PC-9 (cell line): ENCODE results near the gene KNG1. TPM values are rescaled to one million over a fixed set of nuclear protein-coding genes. Genes with fewer than 3 reads are reported as not detected.

ENCODE experiments used
- BruUV-seq: library from RNA; stranded (reverse); fragments of 400-500 nt; replicated peaks from 2 replicates; lab custom pipeline; 2021; lab: Mats Ljungman, UMichigan
- CTCF ChIA-PET: fragments of 300-600 bp; sonication (Branson Sonifier 250); formaldehyde crosslinking; loops from one replicate; lab custom pipeline; 2022; ENCODE audit warnings: antibody characterized with exemption; lab: Charles Lee
- POLR2A ChIA-PET: fragments of 300-600 bp; sonication (Branson Sonifier 250); formaldehyde crosslinking; loops from one replicate; lab custom pipeline; 2022; ENCODE audit warnings: antibody characterized with exemption; ENCODE audit not compliant: unreplicated experiment; lab: Charles Lee
- DNase-seq, 2 experiments: peaks; one replicate each; pipeline versions ENCODE4 v3.0.0 to v3.0.0-alpha.2; 2015 to 2022; ENCODE audit warnings: mixed read lengths in 1 of 2
- H2AFZ ChIP-seq: fragments of 200-600 bp; sonication (generic); 2 replicates; pipeline ENCODE4 v1.8.1; 2017; ENCODE audit warnings: antibody characterized with exemption
- H3F3A ChIP-seq: fragments of 200-600 bp; sonication (generic); 2 replicates; pipeline ENCODE4 v1.8.1; 2017; ENCODE audit warnings: antibody characterized with exemption, mild to moderate bottlenecking, low read depth; ENCODE audit not compliant: insufficient read depth
- H3K27ac ChIP-seq: fragments of 200-600 bp; sonication (generic); 2 replicates; pipeline ENCODE4 v1.6.1; 2016; ENCODE audit warnings: mixed run types
- H3K27me3 ChIP-seq: fragments of 200-600 bp; sonication (generic); 2 replicates; pipeline ENCODE4 v1.6.1; 2016; ENCODE audit warnings: low read depth, mixed run types; ENCODE audit not compliant: insufficient read depth
- H3K36me3 ChIP-seq: fragments of 200-600 bp; sonication (generic); 2 replicates; pipeline ENCODE4 v1.6.1; 2016; ENCODE audit warnings: low read depth, mixed run types
- H3K4me1 ChIP-seq: fragments of 200-600 bp; sonication (generic); replicated peaks from 2 replicates; pipeline ENCODE4 v1.6.1; 2016; ENCODE audit warnings: mixed run types; ENCODE audit not compliant: insufficient read depth
- H3K4me2 ChIP-seq: fragments of 200-600 bp; sonication (generic); 2 replicates; pipeline ENCODE4 v1.6.1; 2017; ENCODE audit warnings: mixed run types
- H3K4me3 ChIP-seq: fragments of 200-600 bp; sonication (generic); 2 replicates; pipeline ENCODE4 v1.6.1; 2016; ENCODE audit warnings: mixed run types
- H3K79me2 ChIP-seq: fragments of 200-600 bp; sonication (generic); 2 replicates; pipeline ENCODE4 v1.6.1; 2017; ENCODE audit warnings: low read depth, mixed run types
- H3K9me2 ChIP-seq: fragments of 200-600 bp; sonication (generic); 2 replicates; pipeline ENCODE4 v1.8.1; 2017; ENCODE audit warnings: mild to moderate bottlenecking; ENCODE audit not compliant: insufficient read depth
- H3K9me3 ChIP-seq: fragments of 200-600 bp; sonication (generic); 2 replicates; pipeline ENCODE4 v1.8.1; 2016; ENCODE audit warnings: low read depth; ENCODE audit not compliant: insufficient read depth
- H4K20me1 ChIP-seq: fragments of 200-600 bp; sonication (generic); 2 replicates; pipeline ENCODE4 v1.8.1; 2017; ENCODE audit not compliant: insufficient read depth
- CTCF ChIP-seq: fragments of 200-600 bp; sonication (generic); conservative IDR thresholded peaks from 2 replicates; pipeline ENCODE4 v1.6.1; 2017; ENCODE audit warnings: mixed run types, antibody characterized with exemption, mild to moderate bottlenecking, moderate library complexity
- EZH2 ChIP-seq: fragments of 200-600 bp; sonication (generic); IDR thresholded peaks from 2 replicates; pipeline ENCODE4 v1.8.0; 2017; ENCODE audit warnings: antibody characterized with exemption, low read depth
- intact Hi-C: fragments of 100-400 bp; cut with micrococcal nuclease; formaldehyde crosslinking; loops from one replicate; pipeline ENCODE4 v1.10.0; 2022; ENCODE audit not compliant: unreplicated experiment
- total RNA-seq: library from RNA; stranded (reverse); gene quantifications from 2 replicates; pipeline ENCODE4 v1.2.3, GENCODE V29; 2021

Gene KNG1
- total RNA-seq, 1 experiment from 2014 or later, result not detected

DNA sequence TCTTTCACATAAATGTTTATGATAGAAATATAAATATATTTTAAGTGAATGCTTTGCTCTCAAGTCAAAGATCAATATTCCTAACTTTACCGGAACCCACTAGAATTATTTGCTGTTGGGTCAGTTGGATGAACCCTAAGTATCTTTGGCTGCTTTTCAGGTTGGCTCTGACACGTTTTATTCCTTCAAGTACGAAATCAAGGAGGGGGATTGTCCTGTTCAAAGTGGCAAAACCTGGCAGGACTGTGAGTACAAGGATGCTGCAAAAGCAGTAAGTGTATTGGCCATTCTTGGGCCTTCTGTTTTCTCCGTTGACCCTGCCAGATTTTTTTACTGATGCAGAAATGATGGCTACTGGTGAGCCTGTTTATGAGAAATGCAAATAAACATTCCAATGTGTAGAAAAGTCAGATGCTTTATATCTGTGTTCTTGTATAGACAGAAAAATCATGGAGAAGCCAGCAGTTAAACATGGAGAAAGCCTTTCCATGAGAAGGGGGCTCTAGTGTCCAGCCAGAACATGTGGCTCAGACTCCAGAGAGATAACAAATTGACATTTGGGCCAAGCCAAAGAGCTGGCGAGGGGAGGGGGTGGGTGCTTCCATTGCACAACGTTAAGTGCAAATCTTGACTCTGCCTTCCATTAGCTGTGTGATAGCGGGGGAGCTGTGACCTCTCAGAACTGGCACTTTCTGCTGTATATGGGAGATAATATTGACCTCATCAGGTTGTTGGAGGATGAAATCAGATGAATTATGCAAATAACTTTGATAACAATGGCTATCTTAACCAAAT lies 3.0 kb downstream of the KNG1 start:
- Histone ChIP-seq H3K9me3 (no peaks in the 10 kb centered on the region), H2AFZ (no peak overlapping the region), H3K27ac (no peak overlapping the region), H3K4me3 (no peak overlapping the region), H3K9me2 (no peaks in the 10 kb centered on the region), H3F3A (peaks cover 4% of the 10 kb centered on the region; the same call in 1 of the 2 replicates), H3K27me3 (no peaks in the 10 kb centered on the region), H3K4me2 (no peak overlapping the region), H3K79me2 (no peaks in the 10 kb centered on the region), H3K36me3 (no peaks in the 10 kb centered on the region), H4K20me1 (no peaks in the 10 kb centered on the region; the same call in 1 of the 2 replicates), H3K4me1 (no peaks in the 10 kb centered on the region)
- TF ChIP-seq EZH2, result no peak
- TF ChIP-seq CTCF, result no peak
- ChIA-PET CTCF (no interaction called here), POLR2A (no interaction called here)
- DNase-seq, result no peak
- intact Hi-C loops, result no loop called here
- no TSS peak for BruUV-seq

GRCh38 chr3:186722457-186722856 lies 5.3 kb downstream of the KNG1 start:
- intact Hi-C loops, result no loop called here
- H3K9me2 ChIP-seq, result no peaks in the 10 kb centered on the region
- H3F3A ChIP-seq, result peaks cover 4% of the 10 kb centered on the region; the same call in 1 of the 2 replicates
- no peak overlapping the region for H3K27ac ChIP-seq
- no TSS peak for BruUV-seq
- H3K4me3 ChIP-seq, result no peak overlapping the region
- H4K20me1 ChIP-seq, result no peaks in the 10 kb centered on the region; the same call in 1 of the 2 replicates
- no peak for TF ChIP-seq EZH2
- TF ChIP-seq CTCF, result no peak; the same call in 1 of the 2 replicates
- H3K27me3 ChIP-seq, result no peaks in the 10 kb centered on the region
- no peak for DNase-seq
- 0 out of 2 replicates have a peak overlapping the region, but pooled peaks have one; percentile 7 for H2AFZ ChIP-seq
- H3K79me2 ChIP-seq, result no peaks in the 10 kb centered on the region
- H3K9me3 ChIP-seq, result no peaks in the 10 kb centered on the region
- H3K36me3 ChIP-seq, result no peaks in the 10 kb centered on the region
- ChIA-PET POLR2A (no interaction called here), CTCF (interaction anchor here (0.7 kb wide), 2 partner anchors 67 to 443 kb away, joined by 3 to 5 read pairs; no protein-coding TSS in a partner anchor)
- no peaks in the 10 kb centered on the region for H3K4me1 ChIP-seq
- no peak overlapping the region for H3K4me2 ChIP-seq

GRCh38 chr3:186724911-186725310 lies 7.8 kb downstream of the KNG1 start:
- POLR2A ChIA-PET, result no interaction called here
- Histone ChIP-seq H3K9me3 (no peaks in the 10 kb centered on the region), H3F3A (peaks cover 4% of the 10 kb centered on the region; the same call in 1 of the 2 replicates), H2AFZ (no peak overlapping the region), H3K4me2 (no peak overlapping the region), H4K20me1 (no peaks in the 10 kb centered on the region; the same call in 1 of the 2 replicates), H3K79me2 (no peaks in the 10 kb centered on the region), H3K4me1 (no peaks in the 10 kb centered on the region), H3K27me3 (no peaks in the 10 kb centered on the region), H3K4me3 (no peak overlapping the region), H3K9me2 (no peaks in the 10 kb centered on the region), H3K27ac (no peak overlapping the region), H3K36me3 (no peaks in the 10 kb centered on the region)
- CTCF ChIA-PET, result no interaction called here
- DNase-seq, result no peak
- intact Hi-C loops, result no loop called here
- TF ChIP-seq EZH2 (no peak), CTCF (no peak)
- no TSS peak for BruUV-seq
